ENCODE measurements around the gene TPM3. TPM values are rescaled to one million over a fixed set of nuclear protein-coding genes. Genes with fewer than 3 reads are reported as not detected.

The TPM3 gene
- total and polyA plus RNA-seq, 9 of the 15 experiments (the other 6 are each of a cell fraction or from before 2014, with no cell fraction given) = 202 to 604 (median 421) TPM

GRCh38 chr1:154115180-154115579, 76.7 kb downstream of the TPM3 start:
- peak overlapping the region; percentile 72; the same call in 1 of the 2 replicates for H2AFZ ChIP-seq (ENCODE audit: low read depth, low read length)
- H4K20me1 ChIP-seq (replicated peaks; ENCODE audit: control insufficient read depth, insufficient read depth, low read length) = no peaks in the 10 kb centered on the region
- BruUV-seq (replicated peaks) = no TSS peak
- no peak overlapping the region for H3K9ac ChIP-seq (ENCODE audit: insufficient read depth in 1 of 2, low read depth in 2 of 2, low read length in 2 of 2)
- no peaks in the 10 kb centered on the region for H3K36me3 ChIP-seq (ENCODE audit: control insufficient read depth, insufficient read depth, low read length)
- in situ Hi-C loops (cut with MboI) (no loop called here), intact Hi-C loops (cut with micrococcal nuclease) (no loop called here)
- TF ChIP-seq MXI1 (IDR thresholded peaks at IDR 0.05; ENCODE audit: low read depth, low read length) (no peak), HMBOX1 (IDR thresholded peaks at IDR 0.05) (0 out of 2 replicates have a peak, but pooled peaks have one; percentile 29), FOXJ2 (tag; IDR thresholded peaks at IDR 0.05) (0 out of 2 replicates have a peak, but pooled peaks have one; percentile 48), TEAD1 (CRISPR knock-in tag; IDR thresholded peaks at IDR 0.05) (no peak), RFX1 (IDR thresholded peaks at IDR 0.05) (peak; percentile 44)
- H3K9me3 ChIP-seq (replicated peaks; ENCODE audit: control insufficient read depth, insufficient read depth, low read depth, low read length) = no peaks in the 10 kb centered on the region
- DNase-seq (ENCODE audit: extremely low read depth in 1 of 4, low spot score in 3 of 4) (no peak), ATAC-seq (peak; percentile 50), FAIRE-seq (no peak)
- ChIA-PET POLR2A (interaction anchor here (0.9 kb wide), 1 partner anchor 8 kb away, joined by 3 read pairs; no protein-coding TSS in a partner anchor), CTCF (ENCODE audit: low intra/inter-chr PET ratio) (no interaction called here)
- H3K27ac ChIP-seq (ENCODE audit: extremely low read depth, low read depth, low read length) = no peak overlapping the region
- no peaks in the 10 kb centered on the region for H3K79me2 ChIP-seq (ENCODE audit: control insufficient read depth, insufficient read depth, low read length)
- H3K4me2 ChIP-seq (ENCODE audit: insufficient read depth, low read length) = no peak overlapping the region
- H3K27me3 ChIP-seq (ENCODE audit: control insufficient read depth in 2 of 2, insufficient read depth in 2 of 2, low read length in 2 of 2) = no peaks in the 10 kb centered on the region
- H3K9me1 ChIP-seq (ENCODE audit: control insufficient read depth, insufficient read depth, low read length) = no peaks in the 10 kb centered on the region
- no peaks in the 10 kb centered on the region; a peak in 2 of 5 replicates for H3K4me1 ChIP-seq (replicated peaks in 1 of 2; ENCODE audit: control insufficient read depth in 2 of 2, insufficient read depth in 2 of 2, low read length in 2 of 2)
- no peak overlapping the region for H3K4me3 ChIP-seq
- 0% methylated on average over 1 of the region's 1 CpG for WGBS (ENCODE audit: insufficient coverage, low coverage, missing lambda C conversion rate)

MicroRNAs within 50 kb of the gene (microRNA counts, 767-probe panel; counts per million panel counts)
- not detected for microRNA hsa-miR-190b

Small RNAs within 50 kb of the gene (microRNA-seq; reads per million reads assigned to microRNA genes)
- 3.0 reads per million, percentile 35 among the genes with 10 or more reads in this experiment for gene MIR190B (ENCODE audit: borderline microRNAs expressed)

Small RNAs within 50 kb of the gene (small RNA-seq; reads per million reads assigned to genes)
- 0.26 reads per million for gene MIR190B

Other genes starting within 250 kb of the TPM3 start
Only the 7 nearest of the 14 such genes appear.
- 2,623 and 3,670 TPM in 2 replicates for gene RPS27, start 201.3 kb downstream of the TPM3 start, total RNA-seq (2014; rRNA removed)
- 9,218 and 10,330 TPM in 2 replicates for gene RPS27, start 201.3 kb downstream of the TPM3 start, total RNA-seq (2014; rRNA removed; fragmentation: Illumina TruSeq; extraction: Trizol)
- gene RPS27, start 201.3 kb downstream of the TPM3 start, total RNA-seq (2015; rRNA removed; fragmentation: Illumina TruSeq; extraction: Trizol) = 6,260 and 6,706 TPM in 2 replicates
- gene RPS27, start 201.3 kb downstream of the TPM3 start, total RNA-seq (2021) = 2,091 and 2,307 TPM in 2 replicates
- 9,377 and 10,263 TPM in 2 replicates for gene RPS27, start 201.3 kb downstream of the TPM3 start, polyA plus RNA-seq (2011; rRNA removed)
- 9,201 and 9,484 TPM in 2 replicates for gene RPS27, start 201.3 kb downstream of the TPM3 start, polyA plus RNA-seq (2014; fragmentation: Illumina TruSeq; extraction: Trizol)
- gene RPS27, start 201.3 kb downstream of the TPM3 start, polyA plus RNA-seq (2014; fragmentation: Nextera tagmentation; extraction: Ambion mirVana) = 1,000 to 10,000 TPM; 6,302 to 8,843 TPM
- 6,001 and 6,844 TPM in 2 replicates for gene RPS27, start 201.3 kb downstream of the TPM3 start, polyA plus RNA-seq (2014; rRNA removed)
- gene NUP210L, start 37.0 kb downstream of the TPM3 start, total RNA-seq (2014; rRNA removed) = not detected in 2 replicates
- 0.04 TPM in 1 of 2 replicates, not detected in the other for gene NUP210L, start 37.0 kb downstream of the TPM3 start, total RNA-seq (2014; rRNA removed; fragmentation: Illumina TruSeq; extraction: Trizol)
- 0.04 TPM in 1 of 2 replicates, not detected in the other for gene NUP210L, start 37.0 kb downstream of the TPM3 start, total RNA-seq (2015; rRNA removed; fragmentation: Illumina TruSeq; extraction: Trizol)
- not detected in 2 replicates for gene NUP210L, start 37.0 kb downstream of the TPM3 start, total RNA-seq (2021)
- gene NUP210L, start 37.0 kb downstream of the TPM3 start, polyA plus RNA-seq (2011; rRNA removed) = 0.01 TPM in 1 of 2 replicates, not detected in the other
- gene NUP210L, start 37.0 kb downstream of the TPM3 start, polyA plus RNA-seq (2014; fragmentation: Illumina TruSeq; extraction: Trizol) = not detected in 2 replicates
- not detected for gene NUP210L, start 37.0 kb downstream of the TPM3 start, polyA plus RNA-seq (2014; fragmentation: Nextera tagmentation; extraction: Ambion mirVana)
- gene NUP210L, start 37.0 kb downstream of the TPM3 start, polyA plus RNA-seq (2014; rRNA removed) = 0.01 TPM in 1 of 2 replicates, not detected in the other
- gene CFAP141, start 14.2 kb upstream of the TPM3 start, total RNA-seq (2014; rRNA removed) = not detected in 2 replicates
- not detected in 2 replicates for gene CFAP141, start 14.2 kb upstream of the TPM3 start, total RNA-seq (2014; rRNA removed; fragmentation: Illumina TruSeq; extraction: Trizol)
- gene CFAP141, start 14.2 kb upstream of the TPM3 start, total RNA-seq (2015; rRNA removed; fragmentation: Illumina TruSeq; extraction: Trizol) = not detected in 2 replicates
- not detected in 2 replicates for gene CFAP141, start 14.2 kb upstream of the TPM3 start, total RNA-seq (2021)
- gene CFAP141, start 14.2 kb upstream of the TPM3 start, polyA plus RNA-seq (2011; rRNA removed) = not detected in 2 replicates
- gene CFAP141, start 14.2 kb upstream of the TPM3 start, polyA plus RNA-seq (2014; fragmentation: Illumina TruSeq; extraction: Trizol) = not detected in 2 replicates
- gene CFAP141, start 14.2 kb upstream of the TPM3 start, polyA plus RNA-seq (2014; fragmentation: Nextera tagmentation; extraction: Ambion mirVana) = not detected
- not detected in 2 replicates for gene CFAP141, start 14.2 kb upstream of the TPM3 start, polyA plus RNA-seq (2014; rRNA removed)
- 83.6 and 98.6 TPM in 2 replicates for gene UBAP2L, start 28.9 kb upstream of the TPM3 start, total RNA-seq (2014; rRNA removed)
- 112 and 113 TPM in 2 replicates for gene UBAP2L, start 28.9 kb upstream of the TPM3 start, total RNA-seq (2014; rRNA removed; fragmentation: Illumina TruSeq; extraction: Trizol)
- 119 and 121 TPM in 2 replicates for gene UBAP2L, start 28.9 kb upstream of the TPM3 start, total RNA-seq (2015; rRNA removed; fragmentation: Illumina TruSeq; extraction: Trizol)
- 175 and 181 TPM in 2 replicates for gene UBAP2L, start 28.9 kb upstream of the TPM3 start, total RNA-seq (2021)
- 136 and 245 TPM in 2 replicates for gene UBAP2L, start 28.9 kb upstream of the TPM3 start, polyA plus RNA-seq (2011; rRNA removed)
- gene UBAP2L, start 28.9 kb upstream of the TPM3 start, polyA plus RNA-seq (2014; fragmentation: Illumina TruSeq; extraction: Trizol) = 193 and 245 TPM in 2 replicates
- 10 to 100 TPM; 75.0 to 92.3 TPM for gene UBAP2L, start 28.9 kb upstream of the TPM3 start, polyA plus RNA-seq (2014; fragmentation: Nextera tagmentation; extraction: Ambion mirVana)
- gene UBAP2L, start 28.9 kb upstream of the TPM3 start, polyA plus RNA-seq (2014; rRNA removed) = 141 and 180 TPM in 2 replicates
- gene HAX1, start 80.5 kb upstream of the TPM3 start, total RNA-seq (2014; rRNA removed) = 182 and 218 TPM in 2 replicates
- 194 and 200 TPM in 2 replicates for gene HAX1, start 80.5 kb upstream of the TPM3 start, total RNA-seq (2014; rRNA removed; fragmentation: Illumina TruSeq; extraction: Trizol)
- 167 and 172 TPM in 2 replicates for gene HAX1, start 80.5 kb upstream of the TPM3 start, total RNA-seq (2015; rRNA removed; fragmentation: Illumina TruSeq; extraction: Trizol)
- 140 and 143 TPM in 2 replicates for gene HAX1, start 80.5 kb upstream of the TPM3 start, total RNA-seq (2021)
- 239 and 276 TPM in 2 replicates for gene HAX1, start 80.5 kb upstream of the TPM3 start, polyA plus RNA-seq (2011; rRNA removed)
- gene HAX1, start 80.5 kb upstream of the TPM3 start, polyA plus RNA-seq (2014; fragmentation: Illumina TruSeq; extraction: Trizol) = 200 and 240 TPM in 2 replicates
- gene HAX1, start 80.5 kb upstream of the TPM3 start, polyA plus RNA-seq (2014; fragmentation: Nextera tagmentation; extraction: Ambion mirVana) = 100 to 1,000 TPM; 447 to 492 TPM
- 234 and 245 TPM in 2 replicates for gene HAX1, start 80.5 kb upstream of the TPM3 start, polyA plus RNA-seq (2014; rRNA removed)
- gene AQP10, start 129.0 kb upstream of the TPM3 start, total RNA-seq (2014; rRNA removed) = 1.9 and 2.1 TPM in 2 replicates
- gene AQP10, start 129.0 kb upstream of the TPM3 start, total RNA-seq (2014; rRNA removed; fragmentation: Illumina TruSeq; extraction: Trizol) = 1.7 and 1.9 TPM in 2 replicates
- 1.3 and 1.5 TPM in 2 replicates for gene AQP10, start 129.0 kb upstream of the TPM3 start, total RNA-seq (2015; rRNA removed; fragmentation: Illumina TruSeq; extraction: Trizol)
- 3.7 and 4.9 TPM in 2 replicates for gene AQP10, start 129.0 kb upstream of the TPM3 start, total RNA-seq (2021)
- gene AQP10, start 129.0 kb upstream of the TPM3 start, polyA plus RNA-seq (2011; rRNA removed) = 9.7 and 20.6 TPM in 2 replicates
- 5.6 and 7.4 TPM in 2 replicates for gene AQP10, start 129.0 kb upstream of the TPM3 start, polyA plus RNA-seq (2014; fragmentation: Illumina TruSeq; extraction: Trizol)
- under 1 TPM; 0.37 to 0.56 TPM for gene AQP10, start 129.0 kb upstream of the TPM3 start, polyA plus RNA-seq (2014; fragmentation: Nextera tagmentation; extraction: Ambion mirVana)
- gene AQP10, start 129.0 kb upstream of the TPM3 start, polyA plus RNA-seq (2014; rRNA removed) = 4.5 and 5.0 TPM in 2 replicates
- gene ATP8B2, start 133.4 kb upstream of the TPM3 start, total RNA-seq (2014; rRNA removed) = 33.2 and 53.4 TPM in 2 replicates
- gene ATP8B2, start 133.4 kb upstream of the TPM3 start, total RNA-seq (2014; rRNA removed; fragmentation: Illumina TruSeq; extraction: Trizol) = 16.0 and 16.9 TPM in 2 replicates
- 12.3 and 12.4 TPM in 2 replicates for gene ATP8B2, start 133.4 kb upstream of the TPM3 start, total RNA-seq (2015; rRNA removed; fragmentation: Illumina TruSeq; extraction: Trizol)
- 28.4 and 29.8 TPM in 2 replicates for gene ATP8B2, start 133.4 kb upstream of the TPM3 start, total RNA-seq (2021)
- gene ATP8B2, start 133.4 kb upstream of the TPM3 start, polyA plus RNA-seq (2011; rRNA removed) = 21.5 and 33.4 TPM in 2 replicates
- 18.4 and 22.1 TPM in 2 replicates for gene ATP8B2, start 133.4 kb upstream of the TPM3 start, polyA plus RNA-seq (2014; fragmentation: Illumina TruSeq; extraction: Trizol)
- gene ATP8B2, start 133.4 kb upstream of the TPM3 start, polyA plus RNA-seq (2014; fragmentation: Nextera tagmentation; extraction: Ambion mirVana) = under 1 TPM; 0.27 to 0.58 TPM
- gene ATP8B2, start 133.4 kb upstream of the TPM3 start, polyA plus RNA-seq (2014; rRNA removed) = 23.8 and 29.4 TPM in 2 replicates

Measured in K562 (cell line).